ENCODE results near the gene TTI1.
A peak's percentile ranks its signal among the peaks of the same experiment; 100 is the strongest.

The TTI1 gene

GRCh38 chr20:37941992-37942391 lies 91.3 kb downstream of the TTI1 start:
- intact Hi-C loops (cut with DNase I), result no loop called here

GRCh38 chr20:37941332-37941731 lies 91.9 kb downstream of the TTI1 start:
- DNase-seq, result peak in 1 of 10 donors; percentile 47
- intact Hi-C loops (cut with DNase I), result no loop called here

More at GRCh38 chr20:37941992-37942391, 91.3 kb downstream of the TTI1 start:
- DNase-seq, result no peak

DNA sequence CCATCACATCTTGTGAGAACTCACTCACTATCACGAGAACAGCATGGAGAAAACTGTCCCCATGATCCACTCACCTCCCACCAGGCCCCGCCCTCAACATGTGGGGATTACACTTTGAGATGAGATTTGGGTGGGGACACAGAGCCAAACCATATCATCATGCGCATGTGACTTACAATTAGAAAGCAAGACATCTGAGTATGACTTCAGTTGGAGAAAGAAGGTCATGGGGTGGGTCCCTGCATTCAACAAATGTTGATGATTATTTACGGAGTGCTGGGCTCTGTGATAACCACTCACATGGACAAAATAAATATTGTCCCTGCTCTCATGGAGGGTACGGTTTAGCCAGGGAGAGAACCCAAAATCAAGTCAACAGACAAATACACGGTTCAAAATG lies 92.4 kb downstream of the TTI1 start:
- no peak for DNase-seq
- intact Hi-C loops (cut with DNase I), result no loop called here

- DNase-seq, result peak in 1 of 10 donors; percentile 56
- intact Hi-C loops (cut with DNase I), result no loop called here
These were observed 93.3 kb downstream of the TTI1 start for GRCh38 chr20:37939701-37940560.

DNA sequence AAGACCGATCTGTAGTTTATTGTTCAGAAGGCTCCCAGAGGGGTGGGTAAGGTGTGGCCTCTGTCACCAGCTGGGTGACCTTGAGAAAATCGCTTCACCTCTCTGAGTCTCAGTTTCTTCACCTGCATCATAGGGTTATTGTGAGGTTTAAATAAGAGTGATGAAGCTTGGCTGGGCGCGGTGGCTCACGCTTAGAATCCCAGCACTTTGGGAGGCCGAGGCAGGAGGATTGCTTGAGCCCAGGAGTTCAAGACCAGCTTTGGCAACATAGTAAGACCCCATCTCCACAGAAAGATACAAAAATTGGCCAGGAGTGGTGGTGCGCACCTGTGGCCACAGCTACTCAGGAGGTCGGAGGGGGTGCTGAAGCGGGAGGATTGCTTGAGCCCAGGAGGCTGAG lies 94.3 kb downstream of the TTI1 start:
- intact Hi-C loops (cut with DNase I), result no loop called here
- DNase-seq, result peak in 1 of 10 donors; percentile 13

DNA sequence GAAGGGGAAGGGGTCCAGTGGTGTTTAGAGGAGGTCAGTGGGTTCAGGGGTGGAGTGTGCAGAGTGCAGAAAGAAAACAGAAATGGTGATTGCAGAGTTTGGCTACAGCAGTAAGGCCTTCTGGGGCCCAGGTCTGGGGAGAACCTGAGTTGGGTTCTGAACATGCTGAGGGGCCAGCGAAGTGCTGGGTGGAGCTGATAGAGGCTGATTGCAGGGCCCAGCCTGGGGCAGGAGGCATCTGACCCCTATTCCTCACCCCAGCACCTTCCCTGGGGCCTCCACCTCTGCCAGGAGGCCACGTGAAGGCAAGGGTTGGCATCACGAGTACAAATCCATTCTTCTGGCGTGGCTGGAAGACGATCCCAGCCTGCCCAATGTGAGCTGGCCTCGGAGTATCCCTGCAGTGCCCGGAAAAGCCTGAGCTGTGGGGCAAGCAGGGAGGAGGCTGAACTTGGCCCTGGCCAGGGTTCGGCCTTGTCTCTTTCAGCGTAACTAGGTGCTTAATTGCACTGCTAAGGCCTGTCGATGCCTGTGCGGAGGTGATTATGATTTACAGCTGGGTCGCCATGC lies 95.0 kb downstream of the TTI1 start:
- DNase-seq, result peak in 2 of 10 donors; percentile 42 to 65
- intact Hi-C loops (cut with DNase I), result no loop called here

DNA sequence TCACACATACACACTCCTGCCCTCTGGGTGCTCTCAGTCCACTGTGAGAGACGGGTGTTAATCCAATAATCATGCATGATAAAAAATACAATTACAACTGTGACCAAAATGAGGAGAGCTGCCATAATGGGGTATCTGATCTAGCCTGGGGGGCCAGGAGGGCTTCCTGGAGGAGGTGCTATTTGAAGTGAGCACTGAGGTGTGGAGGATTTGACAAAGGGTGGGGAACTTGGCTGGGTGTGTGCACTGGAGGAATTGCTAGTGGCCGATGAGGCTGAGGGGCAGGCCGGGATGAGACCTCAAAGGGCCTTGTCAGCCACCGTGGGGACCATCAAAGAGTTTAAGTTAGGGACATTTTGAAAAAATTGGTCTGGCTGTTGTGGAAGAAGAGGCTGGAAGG lies 95.6 kb downstream of the TTI1 start:
- intact Hi-C loops (cut with DNase I), result no loop called here
- peak in 2 of 10 donors; percentile 20 to 22 for DNase-seq

- intact Hi-C loops (cut with DNase I), result no loop called here
- DNase-seq, result peak in 2 of 10 donors; percentile 50 to 60
These were observed 96.8 kb downstream of the TTI1 start for GRCh38 chr20:37936451-37936850.

GRCh38 chr20:37936041-37936440 lies 97.2 kb downstream of the TTI1 start:
- DNase-seq, result peak in 2 of 10 donors; percentile 53 to 61
- intact Hi-C loops (cut with DNase I), result no loop called here

DNA sequence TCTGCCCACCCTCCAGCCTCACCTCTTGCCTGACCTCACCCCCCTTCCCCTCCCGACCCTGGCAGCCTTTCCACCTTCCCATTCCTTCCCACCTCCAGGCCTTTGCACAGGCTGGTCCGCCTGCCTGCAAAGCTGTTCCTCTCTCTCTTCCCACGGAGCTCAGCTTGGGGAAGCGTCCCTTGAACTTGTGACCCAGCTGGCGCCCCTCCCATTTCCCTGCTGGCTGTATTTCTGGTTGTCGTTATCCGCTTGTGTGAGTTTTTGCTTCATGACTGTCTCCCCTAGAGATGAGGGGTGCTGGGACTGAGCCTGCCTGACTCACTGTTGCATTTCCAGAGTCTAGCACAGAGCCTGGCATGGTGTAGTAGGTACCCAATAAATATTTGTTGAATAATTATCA lies 97.8 kb downstream of the TTI1 start:
- intact Hi-C loops (cut with DNase I), result no loop called here
- DNase-seq, result peak in 2 of 10 donors; percentile 30 to 44

DNA sequence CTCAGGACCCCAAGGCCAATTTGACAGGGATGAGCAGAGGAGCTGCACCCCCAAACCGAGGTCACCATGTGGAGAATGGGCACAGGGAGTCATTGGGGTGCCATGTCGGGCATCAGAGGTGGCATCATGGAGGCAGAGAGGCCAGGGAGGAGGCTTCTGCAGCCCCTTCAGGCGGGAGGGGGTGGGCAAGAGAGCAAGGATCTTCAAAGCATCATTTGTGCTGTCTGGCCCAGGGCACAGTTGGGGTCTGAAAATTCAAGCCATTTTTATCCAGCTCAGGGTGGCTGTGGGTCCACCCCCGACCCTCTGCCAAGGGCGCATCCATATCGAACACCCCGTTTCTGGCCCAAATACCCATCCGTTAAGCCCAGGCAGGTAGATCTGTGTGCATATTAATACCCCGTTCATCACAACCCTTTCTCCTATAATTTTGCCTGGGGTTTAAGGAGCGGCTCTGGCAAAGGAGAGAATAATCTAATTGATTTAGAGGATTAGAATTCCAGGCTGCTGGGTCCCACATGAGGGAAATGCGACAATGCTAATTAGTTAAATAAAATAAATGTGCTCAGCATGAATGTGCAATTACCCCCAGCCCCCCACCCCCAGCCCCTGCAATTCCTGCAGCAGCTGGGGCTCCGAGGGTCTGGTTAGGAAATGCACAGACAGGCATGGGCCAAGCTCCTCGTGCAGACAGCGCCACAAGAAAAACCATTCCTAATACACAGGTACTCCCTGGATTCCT lies 98.5 kb downstream of the TTI1 start:
- intact Hi-C loops (cut with DNase I), result no loop called here
- DNase-seq, result peak in 2 of 10 donors; percentile 15 to 35

GRCh38 chr20:37933786-37934633 lies 99.2 kb downstream of the TTI1 start:
- intact Hi-C loops (cut with DNase I), result no loop called here
- DNase-seq, result peak in 3 of 10 donors; percentile 49 to 75 (median 60)
